Medulla oblongata (tissue), 1 donor: ENCODE measurements around the gene TMC3.

ENCODE experiments used
- DNase-seq: peaks from one replicate; pipeline ENCODE4 v3.0.0-alpha.2; 2015; ENCODE audit errors: extremely low spot score

The TMC3 gene

DNA sequence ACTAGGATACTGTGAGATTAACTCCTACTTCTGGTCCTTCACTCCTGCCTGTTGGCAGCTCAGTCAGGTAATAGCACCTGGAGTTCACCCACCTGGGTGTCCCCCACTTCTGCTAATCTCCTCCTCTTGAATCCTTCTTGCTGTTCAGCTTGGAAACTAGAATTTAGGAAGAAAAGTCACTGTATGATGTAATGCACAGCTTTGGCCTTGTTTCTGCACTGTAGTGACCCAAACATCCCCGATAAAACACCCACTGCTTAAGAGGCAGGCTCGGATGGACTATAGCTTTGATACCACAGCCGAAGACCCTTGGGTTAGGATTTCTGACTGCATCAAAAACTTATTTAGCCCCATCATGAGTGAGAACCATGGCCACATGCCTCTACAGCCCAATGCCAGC lies 74.9 kb downstream of the TMC3 start:
- DNase-seq: no peak

DNA sequence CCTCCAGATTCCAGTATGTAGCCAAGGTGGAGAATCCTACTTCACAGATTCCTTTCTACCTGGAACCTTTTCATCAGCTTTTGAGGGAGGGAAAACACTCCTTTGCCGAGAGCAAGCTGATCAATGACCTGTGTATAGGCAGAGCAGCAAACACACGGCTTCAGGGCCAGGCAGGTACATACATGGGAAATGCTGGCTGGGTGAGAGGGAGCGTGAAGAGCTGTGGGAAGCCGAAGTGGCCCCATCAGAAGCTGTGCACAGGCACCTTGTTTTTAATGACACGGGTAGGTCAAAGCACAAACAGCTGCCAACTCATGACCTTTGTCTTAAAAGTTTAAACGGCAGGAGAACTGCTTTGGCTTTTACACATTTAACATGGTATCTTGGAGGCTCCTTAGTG lies 75.4 kb downstream of the TMC3 start:
- DNase-seq: no peak

DNA sequence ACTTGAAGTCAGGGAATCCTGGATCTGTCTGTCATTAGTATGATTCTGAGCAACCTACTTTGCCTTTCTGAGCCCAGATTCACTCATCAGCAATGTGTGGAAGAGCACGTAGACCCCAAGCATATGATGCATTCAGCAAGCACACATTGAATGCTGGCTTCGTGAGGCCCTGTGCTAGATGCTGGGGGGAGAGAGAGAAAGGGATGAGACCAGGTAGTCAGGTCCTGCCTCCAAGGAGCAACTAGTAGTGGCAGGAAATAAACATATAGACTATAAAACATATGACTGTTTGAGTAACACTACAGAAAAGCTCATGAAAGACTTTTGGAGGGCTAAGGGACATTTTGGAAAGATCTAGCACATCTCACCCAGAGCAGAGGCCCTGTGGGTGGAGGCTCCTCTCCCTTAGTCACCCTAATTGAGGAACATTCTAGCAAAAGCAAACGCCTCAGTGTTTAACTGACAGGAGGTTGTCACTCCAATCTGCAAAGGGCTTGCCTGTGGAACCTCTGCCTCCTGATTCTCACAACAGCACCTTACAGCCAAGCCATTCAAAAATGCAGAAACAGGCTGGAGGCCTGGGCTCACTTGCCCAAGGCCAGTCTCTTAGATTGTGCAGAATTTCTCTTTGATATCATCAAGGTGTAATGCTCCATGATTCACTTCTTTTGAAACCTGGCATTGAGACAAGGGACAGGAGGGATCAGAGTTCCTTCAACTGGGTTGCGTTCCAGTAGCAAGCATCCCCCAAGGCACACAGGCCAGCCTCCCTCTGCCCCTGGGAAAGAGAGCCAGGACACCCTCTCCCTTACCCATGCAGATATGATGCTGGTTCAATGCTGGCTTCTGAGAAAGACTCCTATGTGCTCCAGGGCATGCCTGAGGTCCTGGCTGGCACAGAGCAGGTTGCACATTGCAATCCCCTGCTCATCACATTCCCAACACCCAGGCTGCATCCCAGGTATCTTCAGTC lies 76.1 kb downstream of the TMC3 start:
- no peak for DNase-seq

DNA sequence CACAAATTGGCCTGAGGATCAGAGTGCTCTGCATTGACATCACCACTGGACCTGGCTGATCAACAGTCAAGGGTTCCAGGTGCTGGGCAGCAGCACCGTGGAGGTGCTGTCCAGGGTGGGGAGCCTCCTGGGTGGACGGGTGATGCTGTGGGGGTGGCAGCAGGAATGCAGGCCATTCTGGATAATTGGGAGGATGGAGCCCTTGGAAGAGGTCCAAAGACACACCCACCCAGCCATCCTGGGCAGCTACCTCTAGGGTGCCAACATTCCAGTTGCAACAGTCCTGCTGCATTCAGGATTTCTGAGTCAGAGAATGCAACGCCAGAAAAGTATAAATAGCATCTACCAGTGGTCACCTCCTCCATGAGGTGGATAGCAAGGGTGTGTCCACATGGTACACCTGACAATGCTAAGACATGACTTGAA lies 76.9 kb downstream of the TMC3 start:
- DNase-seq: no peak

DNA sequence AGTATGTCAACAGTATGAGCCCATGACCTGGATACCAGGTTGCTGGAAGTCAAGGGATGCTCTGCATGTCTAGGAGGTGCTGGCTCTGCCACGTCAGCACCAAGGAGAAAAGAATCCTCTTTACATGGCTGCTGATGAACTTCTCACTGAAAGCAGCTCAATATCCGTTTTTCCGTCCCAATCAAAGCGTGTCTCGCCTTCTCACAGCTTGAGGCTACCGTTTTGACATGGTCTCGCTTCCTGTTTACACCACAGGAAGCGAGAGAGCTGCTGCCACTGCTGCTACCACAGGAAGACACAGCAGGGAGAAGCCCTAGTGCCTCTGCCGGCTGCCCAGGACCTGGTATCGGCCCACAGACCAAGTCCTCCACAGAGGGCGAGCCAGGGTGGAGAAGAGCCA lies 77.3 kb downstream of the TMC3 start:
- DNase-seq: peak; percentile 79

DNA sequence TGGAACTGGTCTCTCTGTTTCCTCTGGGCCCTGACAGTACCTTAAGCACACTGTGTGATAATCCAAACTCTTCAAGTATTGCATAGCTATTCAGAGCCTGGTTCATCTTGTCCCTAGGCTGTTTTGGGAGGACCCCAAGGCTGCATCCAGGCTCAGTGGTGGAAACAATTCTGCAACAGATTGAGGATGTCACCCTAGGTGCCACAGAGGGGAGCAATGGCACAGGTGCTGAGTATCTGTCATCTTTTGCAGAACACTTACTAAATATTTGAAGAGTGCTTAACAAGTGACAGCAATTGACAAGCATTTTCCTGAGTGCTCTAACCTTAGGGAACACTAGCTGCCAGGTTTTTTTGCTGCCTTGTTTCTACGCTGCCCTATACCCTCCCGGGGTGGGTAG lies 77.8 kb downstream of the TMC3 start:
- no peak for DNase-seq

DNA sequence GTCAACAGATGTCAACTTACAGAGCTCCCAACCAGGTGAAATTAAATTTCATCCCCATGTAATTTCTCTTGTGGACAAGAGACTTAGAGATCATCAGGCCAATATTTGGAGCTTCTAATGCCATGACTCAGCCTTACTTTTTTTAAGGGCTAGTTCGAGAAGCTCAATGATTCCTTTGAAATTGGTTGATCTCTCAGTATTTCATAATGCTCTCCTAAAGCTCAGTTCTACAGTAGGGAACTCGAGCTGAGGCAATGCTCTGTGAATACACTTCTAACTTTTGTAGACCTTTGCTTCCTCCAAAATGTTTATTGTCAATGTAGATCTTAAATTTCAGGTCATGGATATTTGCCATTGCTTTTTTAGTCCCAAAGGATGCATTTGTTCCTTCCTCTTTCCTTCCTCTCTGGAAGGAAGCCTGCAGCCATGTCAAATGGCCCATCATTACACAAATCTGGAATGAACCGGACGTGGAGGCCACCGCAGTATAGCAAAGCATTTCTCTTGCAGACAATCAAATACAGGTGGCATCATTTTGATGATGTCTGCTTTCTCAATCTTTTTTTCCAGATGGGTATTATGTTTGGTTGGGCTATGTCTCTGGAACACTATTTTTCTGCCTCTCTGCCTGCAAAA lies 78.4 kb downstream of the TMC3 start:
- no peak for DNase-seq

DNA sequence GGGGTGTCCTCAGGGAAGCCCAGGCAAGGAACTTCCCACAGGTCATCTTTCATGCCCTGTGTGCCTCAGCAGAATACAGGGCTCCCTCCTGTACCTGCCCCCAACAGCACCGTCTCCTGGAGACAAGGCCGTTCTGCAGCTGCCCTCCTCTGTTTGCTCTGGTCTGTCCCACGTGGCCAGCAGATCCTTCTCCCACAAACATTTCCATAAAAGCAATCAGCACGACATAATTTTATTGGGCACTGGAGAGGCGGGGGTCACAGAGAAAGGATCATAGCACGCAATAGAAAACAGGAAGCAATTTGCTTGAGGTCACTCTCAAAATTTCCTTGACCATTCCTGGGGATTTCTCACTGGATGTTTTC lies 79.5 kb downstream of the TMC3 start:
- no peak for DNase-seq

DNA sequence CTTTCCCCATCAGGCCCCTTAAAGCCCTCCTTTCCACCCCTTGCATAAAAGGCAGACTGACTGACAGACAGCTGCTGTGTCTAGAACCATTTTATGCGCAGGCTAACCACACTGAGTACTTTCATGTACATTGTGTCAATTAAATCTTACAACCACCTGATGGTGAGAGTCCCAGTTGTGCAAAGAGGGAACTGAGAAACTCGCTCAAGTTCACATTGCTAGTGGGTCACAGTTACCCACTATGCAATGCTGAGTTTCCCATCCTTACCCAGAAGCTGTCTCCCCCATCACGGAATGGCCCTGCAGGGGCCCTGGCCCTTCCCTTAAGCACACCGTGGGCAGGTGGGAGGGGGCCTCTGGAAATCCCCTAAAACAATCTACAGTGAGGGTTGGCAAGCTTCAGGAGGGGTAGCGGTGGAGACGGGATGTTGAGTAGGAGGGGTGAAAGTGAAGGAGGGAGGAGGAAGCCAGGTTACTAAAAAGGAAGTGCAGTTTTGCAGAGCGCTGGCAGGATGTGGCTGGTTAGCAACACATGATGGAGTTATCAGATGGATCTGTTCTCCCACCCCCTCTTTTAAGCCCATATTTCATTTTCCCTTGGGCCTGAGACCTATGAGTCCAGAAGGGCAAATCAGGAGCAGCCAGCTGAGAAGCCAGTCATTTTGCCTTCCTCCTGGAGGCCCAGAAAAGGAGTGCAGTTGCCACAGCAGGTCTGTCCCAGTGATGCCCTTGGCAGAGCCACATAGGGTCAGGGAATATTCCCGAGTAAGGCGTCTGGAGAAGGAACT lies 80.1 kb downstream of the TMC3 start:
- peak; percentile 50 for DNase-seq

DNA sequence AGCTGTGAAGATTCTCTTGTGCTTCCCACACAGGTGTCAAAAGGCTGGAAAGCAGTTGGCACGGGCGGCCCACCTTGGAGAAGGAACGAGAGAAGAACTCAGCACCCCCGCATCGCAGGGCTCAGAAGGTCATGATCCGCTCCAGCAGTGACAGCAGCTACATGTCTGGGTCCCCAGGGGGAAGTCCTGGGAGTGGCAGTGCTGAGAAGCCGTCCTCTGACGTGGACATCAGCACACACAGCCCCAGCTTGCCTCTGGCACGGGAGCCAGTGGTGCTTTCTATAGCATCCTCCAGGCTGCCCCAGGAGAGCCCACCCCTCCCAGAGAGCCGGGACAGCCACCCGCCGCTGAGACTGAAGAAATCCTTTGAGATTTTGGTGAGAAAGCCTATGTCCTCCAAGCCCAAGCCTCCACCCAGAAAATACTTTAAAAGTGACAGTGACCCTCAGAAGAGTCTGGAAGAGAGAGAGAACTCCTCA lies 81.5 kb downstream of the TMC3 start:
- no peak for DNase-seq

DNA sequence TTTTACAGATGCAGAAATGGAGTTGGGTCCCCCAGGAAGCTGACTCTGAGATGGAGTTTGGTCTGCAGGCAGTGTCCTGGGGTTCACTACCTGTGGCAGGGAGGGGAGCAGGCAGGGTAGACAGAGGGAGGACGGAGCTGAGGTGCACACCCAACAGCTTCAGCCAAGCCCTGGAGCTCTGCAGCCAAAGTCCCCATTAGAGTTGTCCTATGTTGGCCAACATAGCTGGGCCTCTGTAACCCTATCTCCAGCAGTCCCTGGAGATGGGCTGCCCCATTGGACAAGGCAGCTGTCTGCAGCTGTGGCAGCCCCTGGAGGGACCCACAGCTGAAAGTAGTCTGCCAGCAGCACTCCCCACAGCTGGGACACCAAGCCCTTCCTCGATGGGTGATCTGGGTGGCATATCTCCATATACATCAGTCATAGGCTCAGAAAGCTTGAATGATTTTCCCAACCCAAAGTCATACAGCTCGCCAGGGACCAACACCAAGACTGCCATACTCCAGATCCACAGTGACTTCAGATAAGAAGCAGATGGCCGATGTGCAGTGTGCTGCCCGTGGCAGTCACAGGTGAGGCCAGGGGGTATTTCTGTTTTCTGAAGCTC lies 82.0 kb downstream of the TMC3 start:
- DNase-seq: no peak

DNA sequence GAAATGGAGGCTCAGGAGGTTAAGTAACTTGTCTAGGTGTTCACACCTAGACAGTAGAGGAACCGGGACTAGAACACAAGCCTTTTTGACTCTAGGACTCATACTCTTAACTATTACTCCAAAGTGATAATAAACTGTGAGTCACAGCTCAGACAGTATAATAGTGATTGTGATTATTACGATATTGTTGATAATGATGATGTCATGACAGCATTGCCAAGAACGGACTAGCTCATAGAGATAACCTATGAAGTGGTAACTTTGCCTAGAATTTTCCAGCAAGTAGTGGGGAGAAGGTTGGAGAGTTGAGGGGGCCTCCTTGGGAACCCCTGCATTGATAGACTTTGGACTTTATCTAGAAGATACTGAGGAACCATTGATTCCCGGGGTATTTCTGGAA lies 84.1 kb downstream of the TMC3 start:
- DNase-seq: no peak

DNA sequence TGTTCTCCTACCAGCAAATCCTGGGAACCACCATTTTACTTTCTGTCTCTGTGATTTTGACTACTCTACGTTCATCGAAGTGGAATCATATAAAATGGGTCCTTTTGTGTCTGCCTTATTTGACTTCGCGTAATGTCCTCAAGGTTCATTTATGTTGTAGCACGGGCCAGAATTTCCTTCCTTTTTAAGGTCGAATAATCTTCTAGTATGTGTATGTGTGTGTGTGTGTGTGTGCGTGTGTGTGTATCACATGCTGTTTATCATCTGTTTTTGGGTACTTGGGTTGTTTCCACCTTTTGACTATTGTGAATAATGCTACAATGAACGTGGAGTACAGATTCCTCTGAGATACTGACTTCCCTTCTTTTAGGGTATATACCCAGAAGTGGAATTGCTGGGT lies 85.4 kb downstream of the TMC3 start:
- no peak for DNase-seq

DNA sequence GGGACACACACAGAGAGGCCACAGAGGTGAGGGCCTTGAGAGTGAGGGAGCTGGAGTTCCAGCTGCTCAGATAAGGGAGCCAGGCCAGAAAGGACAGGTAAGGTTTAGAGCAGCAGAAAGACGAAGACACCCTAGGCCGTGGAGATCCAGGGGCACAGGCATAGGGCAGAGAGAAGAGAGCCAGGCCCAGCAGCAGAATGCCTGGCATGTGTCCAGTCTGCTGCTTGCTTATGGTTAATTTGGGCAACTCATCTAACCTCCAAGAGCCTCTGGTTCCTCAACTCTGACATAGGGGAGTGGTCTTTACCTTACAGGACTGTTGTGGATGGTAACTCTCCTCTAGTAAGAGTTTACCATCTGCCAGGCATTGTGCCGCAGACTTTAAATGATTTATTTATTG lies 86.0 kb downstream of the TMC3 start:
- DNase-seq: no peak

DNA sequence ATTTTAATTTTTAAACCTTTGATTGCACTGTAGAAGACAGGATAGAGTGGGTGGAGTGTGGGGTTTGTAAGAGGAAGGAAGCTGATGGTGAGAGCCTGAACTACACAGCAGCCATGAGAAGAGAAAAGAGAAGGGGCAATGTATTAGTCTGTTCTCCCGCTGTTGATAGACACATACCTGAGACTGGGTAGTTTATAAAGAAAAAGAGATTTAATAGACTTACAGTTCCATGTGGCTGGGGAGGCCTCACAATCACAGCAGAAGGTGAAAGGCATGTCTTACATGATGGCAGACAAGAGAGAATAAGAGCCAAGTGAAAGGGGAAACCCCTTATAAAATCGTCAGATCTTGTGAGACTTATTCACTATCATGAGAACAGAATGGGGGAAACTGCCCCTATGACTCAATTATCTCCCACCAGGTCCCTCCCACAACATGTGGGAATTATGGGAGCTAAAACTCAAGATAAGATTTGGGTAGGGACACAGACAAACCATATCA lies 87.3 kb downstream of the TMC3 start:
- DNase-seq: no peak

DNA sequence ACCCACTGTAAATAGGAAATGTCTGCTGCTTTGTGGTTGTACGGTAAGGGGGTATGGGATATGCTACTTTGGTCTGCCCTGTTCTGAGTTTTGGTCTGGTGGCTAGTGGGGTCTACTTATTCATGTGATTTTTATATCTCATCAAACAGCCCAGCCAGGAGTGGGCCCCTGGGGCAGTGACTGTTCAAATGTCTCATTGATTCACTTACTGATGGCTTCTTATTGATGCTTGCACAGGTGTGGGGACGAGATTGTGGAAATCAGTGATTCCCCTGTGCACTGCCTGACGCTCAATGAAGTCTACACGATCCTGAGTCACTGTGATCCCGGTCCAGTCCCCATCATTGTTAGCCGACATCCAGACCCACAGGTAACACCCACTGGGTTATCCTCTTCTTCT lies 88.6 kb downstream of the TMC3 start:
- DNase-seq: no peak

DNA sequence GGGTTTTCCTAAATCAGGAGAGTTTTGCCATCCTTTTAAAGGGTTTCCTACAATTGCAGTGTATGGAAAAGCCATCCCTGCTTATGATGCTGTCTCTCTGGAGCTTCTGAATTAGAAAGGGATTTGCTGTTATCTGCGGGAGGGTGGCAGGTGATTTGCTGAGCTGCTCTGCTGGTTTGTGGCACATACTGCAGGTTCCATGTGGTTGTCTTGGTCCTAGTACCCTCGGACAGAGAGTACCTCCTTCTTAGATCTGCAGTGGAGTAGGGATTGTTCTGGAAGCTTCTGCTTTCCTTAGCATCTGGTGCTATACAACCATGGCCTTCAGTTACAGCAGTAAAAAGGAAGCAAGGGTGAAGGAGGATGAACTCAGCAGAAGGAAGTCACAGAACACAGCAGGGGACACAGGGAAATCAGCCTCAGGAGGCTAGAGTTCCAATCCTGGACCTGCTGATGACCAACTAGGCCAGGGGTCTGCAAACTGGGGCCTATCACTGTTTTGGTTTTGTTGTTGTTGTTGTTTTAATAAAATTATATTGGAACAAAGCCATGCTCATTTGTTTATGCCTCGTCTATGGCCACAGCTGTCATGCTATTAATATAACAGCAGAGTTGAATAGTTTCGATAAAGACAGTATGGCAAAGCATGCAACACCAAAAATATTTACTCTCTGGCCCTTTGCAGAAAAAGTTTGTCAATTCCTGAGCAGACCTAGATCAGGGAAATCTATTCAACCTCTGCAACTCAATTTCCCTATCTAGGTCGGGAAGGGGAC lies 89.6 kb downstream of the TMC3 start:
- DNase-seq: no peak

DNA sequence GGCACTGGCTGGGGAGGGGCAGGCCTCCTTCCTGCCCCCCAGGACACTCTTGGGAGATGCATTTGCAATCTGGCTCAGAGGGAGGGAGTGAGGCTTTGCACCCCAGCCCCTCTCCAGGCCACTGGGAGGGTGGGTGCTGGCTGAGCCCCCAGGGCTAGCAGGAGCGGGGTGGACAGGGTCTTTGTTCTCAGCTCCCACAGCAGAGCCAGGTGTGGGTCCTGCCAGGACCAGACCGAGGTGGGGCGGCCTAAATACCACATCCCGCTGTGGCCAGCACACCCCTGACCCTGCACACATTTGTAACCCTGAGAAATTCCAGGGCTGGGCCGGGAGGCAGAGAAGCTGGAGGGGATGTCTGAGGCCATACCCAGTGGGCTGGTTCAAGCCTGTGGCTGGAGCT lies 91.1 kb downstream of the TMC3 start:
- no peak for DNase-seq

DNA sequence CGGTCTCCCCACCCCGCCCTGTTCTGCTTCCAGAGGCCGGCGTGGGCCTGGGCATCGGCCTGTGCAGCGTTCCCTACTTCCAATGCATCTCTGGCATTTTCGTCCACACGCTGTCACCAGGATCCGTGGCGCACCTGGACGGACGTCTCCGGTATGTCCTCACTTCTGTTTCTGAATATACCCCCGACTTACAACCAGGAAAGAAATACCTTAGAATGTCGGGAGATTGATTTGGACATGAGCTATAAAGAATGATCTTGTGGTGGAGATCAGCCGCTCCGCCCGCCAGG lies 91.5 kb downstream of the TMC3 start:
- no peak for DNase-seq

DNA sequence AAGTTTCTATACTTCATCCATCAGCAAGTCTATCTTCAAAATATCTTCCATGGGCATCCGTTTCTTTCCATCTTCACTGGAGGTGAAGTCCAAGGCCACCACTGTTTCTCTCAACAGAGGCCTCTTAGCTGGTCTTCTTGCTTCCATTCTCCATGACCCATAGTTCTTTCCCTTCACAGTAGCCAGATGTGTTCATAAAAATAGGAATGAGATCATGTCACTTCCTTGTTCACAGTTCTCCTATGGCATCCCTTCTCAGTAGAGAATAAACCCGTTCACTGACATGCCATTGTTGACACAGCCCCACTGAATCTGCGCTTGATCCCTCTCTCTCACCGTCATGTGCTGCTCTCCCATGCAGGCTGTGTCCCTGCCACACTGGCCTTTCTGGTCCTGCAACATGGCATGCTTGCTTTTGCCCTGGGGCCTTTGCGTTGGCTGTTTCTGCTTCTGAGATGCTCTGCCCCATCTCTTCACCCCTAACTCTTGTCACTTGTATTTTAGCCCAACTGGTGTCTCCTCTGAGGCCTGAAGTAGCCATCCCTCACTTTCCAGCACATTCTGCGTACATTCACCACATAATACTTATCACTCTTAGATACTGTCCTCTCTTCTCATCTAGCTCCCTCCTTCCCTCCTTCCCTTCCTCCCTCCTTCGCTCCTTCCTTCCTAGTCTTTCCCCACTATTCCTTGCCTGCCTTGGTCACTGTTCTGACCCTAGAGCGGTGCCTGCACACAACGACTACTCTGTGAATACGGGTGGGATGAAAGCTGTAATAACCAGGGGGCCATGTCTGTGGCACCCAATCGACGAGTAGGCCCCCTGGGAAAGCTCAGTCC lies 92.0 kb downstream of the TMC3 start:
- no peak for DNase-seq

DNA sequence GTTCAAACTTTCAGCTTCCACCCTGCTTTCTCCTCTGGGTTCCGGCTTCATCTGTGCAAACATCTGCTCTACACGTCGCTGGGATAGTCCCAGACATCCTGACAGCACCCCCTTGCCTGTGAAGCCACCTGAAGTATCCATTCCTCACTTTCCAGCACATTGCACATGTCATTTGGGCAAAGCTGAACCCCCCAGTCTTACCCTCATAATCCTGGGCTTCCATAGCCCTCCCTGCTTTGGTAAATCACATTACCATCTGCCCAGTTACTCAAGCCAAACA lies 92.6 kb downstream of the TMC3 start:
- DNase-seq: no peak
